Lower leg skin (tissue), 4 donors: ENCODE results near the gene SLC7A10. TPM values are rescaled to one million over a fixed set of nuclear protein-coding genes. Genes with fewer than 3 reads are reported as not detected.

Experiments
- DNase-seq, 2 donors: peaks; one replicate each; pipeline ENCODE4 v3.0.0-alpha.2; 2019; ENCODE audit warnings: low spot score in 2 of 2
- H3K4me3 ChIP-seq: fragments of 200-600 bp; sonication (generic); 2 replicates; pipeline ENCODE4 v1.5.1; 2017; ENCODE audit warnings: mild to moderate bottlenecking, low read depth; ENCODE audit not compliant: poor library complexity, severe bottlenecking
- POLR2A ChIP-seq, 2 donors: fragments of 450-650 bp; IDR thresholded peaks; one replicate each; pipeline ENCODE4 v1.6.1; 2016 to 2017; ENCODE audit warnings: antibody characterized with exemption in 2 of 2, mild to moderate bottlenecking in 1 of 2, moderate library complexity in 1 of 2
- whole genome bisulfite sequencing, 2 donors: methylation state at CpG; one replicate each; pipeline ENCODE4 v1.1.5; 2018; 5-methylcytosine and 5-hydroxymethylcytosine counted together
- intact Hi-C: fragments of 100-400 bp; cut with DNase I; formaldehyde crosslinking; loops from one replicate; pipeline ENCODE4 v1.15.0; 2023; ENCODE audit warnings: low total_unique reads
- total RNA-seq, 4 donors: library from RNA; depleted of rRNA; stranded (reverse); fragments of >200 nt; gene quantifications; one replicate each; pipeline ENCODE4 v1.1.0, GENCODE V29; 2016
- TF ChIP-seq, protein P1 (sequence below), 3 donors: fragments of 450-650 bp; IDR thresholded peaks; one replicate each; pipeline ENCODE4 v1.5.1; 2016; ENCODE audit warnings: antibody characterized with exemption in 3 of 3, mild to moderate bottlenecking in 3 of 3, moderate library complexity in 2 of 3

The SLC7A10 gene
- total RNA-seq, 4 donors from 2014 or later, result 0.62 TPM; not detected in 3

DNA sequence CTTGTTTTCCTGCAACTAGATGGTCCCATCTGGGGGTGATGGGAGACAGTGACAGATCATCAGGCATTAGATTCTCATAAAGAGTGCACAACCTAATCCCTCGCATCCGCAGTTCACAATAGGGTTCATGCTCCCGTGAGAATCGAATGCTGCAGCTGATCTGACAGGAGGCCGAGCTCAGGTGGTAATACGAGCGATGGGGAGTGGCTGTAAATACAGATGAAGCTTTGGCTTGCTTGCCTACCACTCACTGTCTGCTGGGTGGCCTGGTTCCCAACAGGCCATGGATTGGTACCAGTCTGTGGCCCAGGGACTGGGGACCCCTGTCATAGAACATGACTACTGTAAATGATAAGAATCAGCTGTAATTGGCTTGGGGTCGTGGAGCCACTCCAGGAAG, 65.8 kb downstream of the SLC7A10 start:
- DNase-seq, result no peak
- no peak overlapping the region for H3K4me3 ChIP-seq
- TF ChIP-seq, protein P1, sequence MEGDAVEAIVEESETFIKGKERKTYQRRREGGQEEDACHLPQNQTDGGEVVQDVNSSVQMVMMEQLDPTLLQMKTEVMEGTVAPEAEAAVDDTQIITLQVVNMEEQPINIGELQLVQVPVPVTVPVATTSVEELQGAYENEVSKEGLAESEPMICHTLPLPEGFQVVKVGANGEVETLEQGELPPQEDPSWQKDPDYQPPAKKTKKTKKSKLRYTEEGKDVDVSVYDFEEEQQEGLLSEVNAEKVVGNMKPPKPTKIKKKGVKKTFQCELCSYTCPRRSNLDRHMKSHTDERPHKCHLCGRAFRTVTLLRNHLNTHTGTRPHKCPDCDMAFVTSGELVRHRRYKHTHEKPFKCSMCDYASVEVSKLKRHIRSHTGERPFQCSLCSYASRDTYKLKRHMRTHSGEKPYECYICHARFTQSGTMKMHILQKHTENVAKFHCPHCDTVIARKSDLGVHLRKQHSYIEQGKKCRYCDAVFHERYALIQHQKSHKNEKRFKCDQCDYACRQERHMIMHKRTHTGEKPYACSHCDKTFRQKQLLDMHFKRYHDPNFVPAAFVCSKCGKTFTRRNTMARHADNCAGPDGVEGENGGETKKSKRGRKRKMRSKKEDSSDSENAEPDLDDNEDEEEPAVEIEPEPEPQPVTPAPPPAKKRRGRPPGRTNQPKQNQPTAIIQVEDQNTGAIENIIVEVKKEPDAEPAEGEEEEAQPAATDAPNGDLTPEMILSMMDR (IDR thresholded peaks at IDR 0.05), result no peak
- no peak for TF ChIP-seq POLR2A (IDR thresholded peaks at IDR 0.05)
- 84 to 96% methylated on average over 8 of the region's 8 CpGs for WGBS, 2 donors
- intact Hi-C loops, result no loop called here

DNA sequence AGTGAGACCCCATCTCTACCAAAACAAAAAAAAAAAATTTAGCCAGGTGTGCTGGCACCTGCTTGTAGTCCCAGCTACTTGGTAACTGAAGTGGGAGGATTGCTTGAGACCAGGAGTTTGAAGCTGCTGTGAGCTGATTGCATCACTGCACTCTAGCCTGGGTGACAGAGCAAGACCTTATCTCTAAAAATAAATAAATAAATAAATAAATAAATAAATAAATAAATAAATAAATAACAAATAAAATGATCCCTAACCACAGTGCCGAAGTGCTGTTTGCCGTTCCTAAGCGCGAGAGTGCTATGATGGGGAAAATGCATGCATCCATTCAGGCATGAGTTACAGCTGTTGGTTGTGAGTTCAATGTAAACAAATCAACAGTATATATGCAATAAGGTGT, 66.5 kb downstream of the SLC7A10 start:
- 81 to 98% methylated on average over 4 of the region's 4 CpGs for WGBS, 2 donors
- no peak for DNase-seq
- intact Hi-C loops, result no loop called here
- H3K4me3 ChIP-seq, result no peak overlapping the region
- TF ChIP-seq POLR2A (IDR thresholded peaks at IDR 0.05), result no peak
- TF ChIP-seq, protein P1 (IDR thresholded peaks at IDR 0.05), result no peak

Other genes with a start within 250 kb of the SLC7A10 start
- gene RHPN2, start 161.0 kb downstream of the SLC7A10 start, total RNA-seq, result 10 to 100 TPM in 3 of 4 donors, 1 to 10 TPM in 1; 4.0 to 25.7 (median 19.9) TPM
- gene GPATCH1, start 144.7 kb downstream of the SLC7A10 start, total RNA-seq, result 10 to 100 TPM in 1 of 4 donors, 1 to 10 TPM in 3; 7.0 to 14.6 (median 8.7) TPM
- gene WDR88, start 93.7 kb downstream of the SLC7A10 start, total RNA-seq, result not detected
- gene LRP3, start 31.5 kb downstream of the SLC7A10 start, total RNA-seq, result 10 to 100 TPM in 3 of 4 donors, 1 to 10 TPM in 1; 9.4 to 27.4 (median 18.0) TPM
- 100 to 1,000 TPM; 228 to 297 (median 255) TPM for gene CEBPA, start 76.7 kb upstream of the SLC7A10 start, total RNA-seq
- gene CEBPG, start 147.9 kb upstream of the SLC7A10 start, total RNA-seq, result 10 to 100 TPM; 38.0 to 48.3 (median 43.1) TPM